ACC112 (cell line): Measurements from ENCODE around the gene ZKSCAN7.
"Not testable (repeated sequence)": the region's sequence is repeated elsewhere in the genome, so short reads cannot be mapped to it uniquely, and the experiment has no call there.

ENCODE experiments used
- H2AFZ ChIP-seq: fragments of 200-600 bp; sonication (generic); one replicate; pipeline ENCODE4 v1.6.0; 2017; ENCODE audit warnings: antibody characterized with exemption, low read length; ENCODE audit not compliant: unreplicated experiment
- H3K27ac ChIP-seq: fragments of 200-600 bp; sonication (generic); 2 replicates; pipeline ENCODE4 v1.5.1; 2014; ENCODE audit warnings: low read depth, mild to moderate bottlenecking, antibody characterized with exemption, low read length, moderate library complexity
- H3K27me3 ChIP-seq: fragments of 200-600 bp; sonication (generic); 2 replicates; pipeline ENCODE4 v1.6.1; 2014; ENCODE audit warnings: mild to moderate bottlenecking, antibody characterized with exemption, low read length, moderate library complexity, mixed read lengths; ENCODE audit not compliant: insufficient read depth
- H3K36me3 ChIP-seq: fragments of 200-600 bp; sonication (generic); 2 replicates; pipeline ENCODE4 v1.6.1; 2016; ENCODE audit warnings: mild to moderate bottlenecking, antibody characterized with exemption, low read length, moderate library complexity, mixed read lengths; ENCODE audit not compliant: insufficient read depth
- H3K4me1 ChIP-seq: fragments of 200-600 bp; sonication (generic); one replicate; pipeline ENCODE4 v1.6.1; 2016; ENCODE audit warnings: low read length, mixed read lengths; ENCODE audit not compliant: insufficient read depth, unreplicated experiment, control insufficient read depth
- H3K4me3 ChIP-seq: fragments of 200-600 bp; sonication (generic); 2 replicates; pipeline ENCODE4 v1.5.1; 2014; ENCODE audit warnings: mild to moderate bottlenecking, low read depth, low read length
- H3K79me2 ChIP-seq: fragments of 200-600 bp; sonication (generic); one replicate; pipeline ENCODE4 v1.6.0; 2016; ENCODE audit warnings: low read length; ENCODE audit not compliant: control insufficient read depth, unreplicated experiment, insufficient read depth

The ZKSCAN7 gene

DNA sequence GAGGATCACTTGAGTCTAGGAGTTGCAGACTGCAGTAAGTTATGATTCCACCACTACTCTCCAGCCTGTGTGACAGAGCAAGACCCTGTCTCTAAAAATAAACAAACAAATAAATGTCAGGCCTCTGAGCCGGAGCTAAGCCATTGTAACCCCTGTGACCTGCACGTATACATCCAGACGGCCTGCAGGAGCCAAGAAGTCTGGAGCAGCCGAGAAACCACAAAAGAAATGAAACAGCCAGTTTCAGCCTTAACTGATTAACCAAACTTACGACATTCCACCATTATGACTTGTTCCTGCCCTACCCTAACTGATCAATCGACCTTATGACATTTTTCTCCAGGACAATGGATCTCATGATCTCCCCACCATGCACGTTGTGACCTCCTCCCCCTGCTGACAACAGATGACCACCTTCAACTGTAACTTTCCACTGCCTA, 32.5 kb upstream of the ZKSCAN7 start:
- Histone ChIP-seq H2AFZ (no peak overlapping the region), H3K36me3 (no peaks in the 10 kb centered on the region), H3K27me3 (peaks cover 72% of the 10 kb centered on the region), H3K79me2 (no peaks in the 10 kb centered on the region), H3K4me3 (no peak overlapping the region), H3K4me1 (no peaks in the 10 kb centered on the region), H3K27ac (no peak overlapping the region)

DNA sequence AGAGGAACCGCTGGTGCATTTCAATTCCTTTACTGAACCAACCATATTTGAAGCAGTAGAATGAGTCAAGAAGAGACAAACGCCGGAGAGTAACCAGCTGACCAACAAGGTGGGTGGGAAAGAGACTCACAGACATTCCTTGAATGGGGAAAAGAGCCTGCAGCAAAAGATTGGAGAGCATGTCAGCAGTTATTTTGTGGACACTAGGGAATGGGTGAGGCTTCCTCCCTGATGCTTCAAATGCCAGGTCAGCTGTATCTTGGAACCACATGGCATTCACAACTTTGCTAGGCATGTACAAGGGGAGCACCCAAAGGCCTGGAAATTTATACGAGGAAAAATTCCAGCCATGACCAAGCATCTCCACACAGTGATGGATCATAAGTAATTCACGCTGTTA, 29.9 kb upstream of the ZKSCAN7 start:
- Histone ChIP-seq H3K79me2 (no peaks in the 10 kb centered on the region), H3K36me3 (no peaks in the 10 kb centered on the region), H3K4me1 (no peaks in the 10 kb centered on the region), H3K27ac (no peak overlapping the region), H2AFZ (no peak overlapping the region), H3K4me3 (no peak overlapping the region), H3K27me3 (peaks cover 78% of the 10 kb centered on the region)

DNA sequence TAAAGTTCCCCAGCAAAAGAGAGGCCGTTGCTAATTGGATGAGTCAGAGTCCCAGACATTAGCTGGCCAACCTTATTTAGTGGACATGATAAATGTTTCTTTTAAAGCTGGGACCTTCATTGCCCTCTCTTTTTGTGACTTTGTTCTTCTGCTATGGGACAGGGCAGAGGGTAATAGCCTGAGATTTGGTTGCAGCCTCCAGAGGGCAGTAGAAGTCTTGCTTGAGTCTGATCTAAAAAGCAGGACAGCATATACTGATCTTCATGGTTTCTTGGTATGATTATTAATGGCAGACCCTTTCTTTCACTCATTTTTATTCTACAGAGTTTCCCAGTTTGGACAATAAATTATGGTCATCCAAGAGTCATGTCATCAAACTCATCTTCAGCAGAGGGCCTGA, 25.1 kb upstream of the ZKSCAN7 start:
- Histone ChIP-seq H3K4me3 (no peak overlapping the region), H3K27ac (no peak overlapping the region), H3K79me2 (no peaks in the 10 kb centered on the region), H3K27me3 (peaks cover 52% of the 10 kb centered on the region), H3K4me1 (no peaks in the 10 kb centered on the region), H2AFZ (no peak overlapping the region), H3K36me3 (no peaks in the 10 kb centered on the region)

DNA sequence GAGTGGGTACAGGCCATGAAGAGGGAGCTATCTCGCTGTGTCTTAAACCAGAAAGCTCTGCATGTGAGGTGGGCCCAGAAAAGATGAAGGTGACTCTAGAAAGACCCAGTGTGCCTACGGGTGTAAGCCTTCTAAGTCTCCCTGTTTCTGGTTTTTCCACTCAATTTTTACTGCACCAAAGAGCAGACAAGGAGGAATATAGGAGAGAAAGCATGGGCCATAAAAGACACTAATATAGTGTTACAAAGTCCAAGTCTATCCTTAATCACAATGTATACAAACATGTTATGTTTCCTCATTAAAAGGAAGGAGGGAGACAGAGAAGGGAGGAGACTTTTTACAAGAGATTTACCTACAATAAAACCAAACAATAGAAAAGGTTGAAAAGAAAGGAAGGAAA, 24.1 kb upstream of the ZKSCAN7 start:
- no peak overlapping the region for H3K4me3 ChIP-seq
- H3K4me1 ChIP-seq, result no peaks in the 10 kb centered on the region
- H3K79me2 ChIP-seq, result no peaks in the 10 kb centered on the region
- no peak overlapping the region for H2AFZ ChIP-seq
- no peaks in the 10 kb centered on the region for H3K36me3 ChIP-seq
- H3K27ac ChIP-seq, result no peak overlapping the region
- H3K27me3 ChIP-seq, result peaks cover 48% of the 10 kb centered on the region

DNA sequence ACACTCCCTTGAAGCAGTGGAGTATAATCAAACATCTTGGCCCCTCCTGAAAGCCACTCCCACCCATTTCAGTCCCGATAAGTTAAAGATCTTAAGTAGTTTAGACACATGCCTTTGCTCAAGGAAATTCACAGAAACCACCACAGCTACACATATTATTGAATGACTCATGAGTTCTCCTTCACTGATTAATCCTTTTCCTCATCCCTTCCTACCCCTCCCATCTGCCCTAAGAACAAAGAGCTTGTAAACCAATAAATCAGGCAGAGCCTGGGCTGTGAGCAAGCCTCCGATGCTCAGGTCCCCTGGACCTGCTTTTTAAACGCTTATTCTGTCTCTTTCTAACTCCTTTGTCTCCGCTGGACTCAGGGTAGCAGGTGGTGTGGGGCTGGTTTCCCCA, 20.3 kb upstream of the ZKSCAN7 start:
- peaks cover 55% of the 10 kb centered on the region for H3K27me3 ChIP-seq
- H3K4me3 ChIP-seq, H3K4me1 ChIP-seq, H2AFZ ChIP-seq, H3K27ac ChIP-seq, H3K36me3 ChIP-seq, H3K79me2 ChIP-seq: not testable (repeated sequence)

DNA sequence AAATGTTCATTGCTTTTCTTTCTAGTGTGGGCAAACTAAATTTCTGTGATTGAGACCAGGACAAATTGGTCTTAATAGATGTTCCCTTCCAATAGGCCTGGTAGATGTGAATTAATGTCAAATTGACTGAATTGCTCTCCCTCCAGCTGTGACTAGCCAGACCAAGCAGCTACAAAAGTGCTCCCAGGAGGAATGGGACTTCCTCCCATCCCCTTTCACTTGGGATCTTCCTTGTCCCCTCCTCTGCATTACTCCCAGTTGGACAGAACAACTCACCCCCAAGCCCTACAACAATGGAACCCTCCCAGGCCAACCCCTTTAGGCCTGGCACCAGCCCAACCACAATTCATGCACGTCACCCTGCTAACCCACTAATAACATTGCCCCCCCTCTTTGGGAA, 19.6 kb upstream of the ZKSCAN7 start:
- Histone ChIP-seq H3K27ac (no peak overlapping the region), H2AFZ (no peak overlapping the region), H3K36me3 (no peaks in the 10 kb centered on the region), H3K4me1 (no peaks in the 10 kb centered on the region), H3K27me3 (peaks cover 62% of the 10 kb centered on the region), H3K4me3 (no peak overlapping the region), H3K79me2 (no peaks in the 10 kb centered on the region)

DNA sequence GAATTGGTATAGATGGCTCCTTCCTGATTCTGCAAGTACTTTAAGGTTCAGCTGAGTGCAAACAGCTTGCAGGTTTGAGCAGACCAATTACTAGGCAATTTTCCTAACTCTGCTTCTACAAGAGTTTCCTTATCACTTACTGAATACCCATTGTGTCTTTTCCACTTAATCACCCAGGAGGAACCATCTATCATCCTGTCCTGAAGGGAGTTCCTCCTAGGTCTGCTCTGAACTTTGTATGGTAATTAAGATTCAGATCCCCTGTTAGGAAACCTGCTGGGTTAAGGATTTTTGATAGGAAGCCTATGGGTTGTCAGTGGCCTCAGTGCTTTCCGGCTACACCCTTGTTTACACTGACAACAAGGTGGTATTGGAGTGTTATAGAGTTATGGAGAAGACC, 10.2 kb upstream of the ZKSCAN7 start:
- H3K36me3 ChIP-seq, H3K4me3 ChIP-seq, H3K27ac ChIP-seq, H2AFZ ChIP-seq, H3K4me1 ChIP-seq, H3K79me2 ChIP-seq: not testable (repeated sequence)
- H3K27me3 ChIP-seq, result peaks cover 65% of the 10 kb centered on the region

DNA sequence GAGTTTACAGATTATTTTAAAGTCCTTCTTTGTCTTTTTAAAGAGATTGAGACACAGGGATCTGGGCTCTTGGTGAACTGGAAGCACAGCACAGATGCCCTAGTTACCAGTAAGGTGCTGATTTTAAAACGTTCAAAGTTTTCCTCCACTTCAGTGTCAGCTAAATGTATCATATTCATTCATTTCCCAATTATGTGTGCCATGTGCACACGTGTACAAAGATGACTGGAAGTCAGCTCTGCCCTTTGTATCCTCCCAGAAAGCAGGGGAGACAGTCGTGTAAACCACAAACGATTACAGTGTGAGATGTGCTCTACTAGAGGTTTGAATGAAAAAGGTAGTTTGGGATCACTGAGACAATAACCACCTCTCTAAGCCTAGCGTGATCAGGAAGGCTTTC, 730 bp downstream of the ZKSCAN7 start:
- H3K27me3 ChIP-seq, result peaks cover 17% of the 10 kb centered on the region; the same call in 1 of the 2 replicates
- peaks cover 24% of the 10 kb centered on the region for H3K36me3 ChIP-seq
- H3K4me1 ChIP-seq, result peaks cover 8% of the 10 kb centered on the region
- H3K27ac ChIP-seq, result no peak overlapping the region
- peak overlapping the region; percentile 92 for H3K4me3 ChIP-seq
- H3K79me2 ChIP-seq, result peaks cover 11% of the 10 kb centered on the region
- H2AFZ ChIP-seq, result peak overlapping the region; percentile 100

DNA sequence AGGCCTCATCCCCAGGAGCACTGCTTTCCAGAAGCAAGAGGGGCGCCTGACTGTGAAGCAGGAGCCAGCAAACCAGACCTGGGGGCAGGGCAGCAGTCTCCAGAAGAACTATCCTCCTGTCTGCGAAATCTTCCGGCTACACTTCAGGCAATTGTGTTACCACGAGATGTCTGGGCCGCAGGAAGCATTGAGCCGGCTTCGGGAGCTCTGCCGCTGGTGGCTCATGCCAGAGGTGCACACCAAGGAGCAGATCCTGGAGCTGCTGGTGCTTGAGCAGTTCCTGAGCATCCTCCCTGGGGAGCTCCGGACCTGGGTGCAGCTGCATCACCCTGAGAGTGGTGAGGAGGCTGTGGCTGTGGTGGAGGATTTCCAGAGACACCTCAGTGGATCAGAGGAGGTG, 2.1 kb downstream of the ZKSCAN7 start:
- H3K79me2 ChIP-seq, result peaks cover 11% of the 10 kb centered on the region
- no peak overlapping the region for H2AFZ ChIP-seq
- no peak overlapping the region for H3K4me3 ChIP-seq
- H3K27ac ChIP-seq, result no peak overlapping the region
- peaks cover 37% of the 10 kb centered on the region for H3K36me3 ChIP-seq
- H3K27me3 ChIP-seq, result peaks cover 3% of the 10 kb centered on the region; the same call in 1 of the 2 replicates
- H3K4me1 ChIP-seq, result peaks cover 8% of the 10 kb centered on the region

DNA sequence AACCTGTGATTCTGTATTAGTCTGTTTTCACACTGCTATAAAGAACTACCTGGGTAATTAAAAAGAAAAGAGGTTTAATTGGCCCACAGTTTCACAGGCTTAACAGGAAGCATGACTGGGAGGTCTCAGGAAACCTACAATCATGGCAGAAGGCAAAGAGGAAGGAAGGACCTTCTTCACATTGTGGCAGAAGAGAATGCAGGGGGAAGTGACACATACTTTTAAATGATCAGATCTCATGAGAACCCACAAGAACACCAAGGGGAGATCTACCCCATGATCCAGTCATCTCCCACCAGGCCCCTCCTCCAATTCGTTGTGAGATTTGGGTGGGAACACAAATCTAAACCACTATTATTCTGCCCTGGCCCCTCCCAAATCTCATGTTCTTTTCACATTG, 6.1 kb downstream of the ZKSCAN7 start:
- peaks cover 3% of the 10 kb centered on the region for H3K4me1 ChIP-seq
- H3K79me2 ChIP-seq, result peaks cover 6% of the 10 kb centered on the region
- no peaks in the 10 kb centered on the region for H3K27me3 ChIP-seq
- H2AFZ ChIP-seq, result no peak overlapping the region
- H3K27ac ChIP-seq, result no peak overlapping the region
- peaks cover 53% of the 10 kb centered on the region for H3K36me3 ChIP-seq
- H3K4me3 ChIP-seq, result no peak overlapping the region

DNA sequence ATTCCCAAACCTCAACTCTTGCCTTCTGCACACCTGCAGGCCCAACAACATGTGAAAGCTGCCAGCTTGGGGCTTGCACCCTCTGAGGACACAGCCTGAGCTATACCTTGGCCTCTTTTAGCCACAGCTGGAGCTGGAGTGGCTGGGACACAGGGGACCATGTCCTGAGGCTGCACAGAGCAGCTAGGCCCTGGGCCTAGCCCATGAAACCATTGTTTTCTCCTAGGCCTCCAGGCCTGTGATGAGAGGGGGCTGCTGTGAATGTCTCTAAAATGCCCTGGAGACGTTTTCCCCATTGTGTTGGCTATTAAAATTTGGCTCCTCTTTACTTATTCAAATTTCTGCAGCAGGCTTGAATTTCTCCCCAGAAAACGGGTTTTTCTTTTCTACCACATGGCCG, 7.2 kb downstream of the ZKSCAN7 start:
- Histone ChIP-seq H3K79me2 (peaks cover under 1% of the 10 kb centered on the region), H3K4me1 (no peaks in the 10 kb centered on the region), H3K36me3 (peaks cover 56% of the 10 kb centered on the region), H3K27me3 (no peaks in the 10 kb centered on the region), H3K27ac (no peak overlapping the region), H3K4me3 (no peak overlapping the region), H2AFZ (no peak overlapping the region)
